Upper lobe of right lung (tissue), 1 donor: ENCODE data around the gene HDDC3. TPM values are rescaled to one million over a fixed set of nuclear protein-coding genes. Genes with fewer than 3 reads are reported as not detected.

Experiments
- ATAC-seq: fragments of 200-7000 bp; cut with Tn5 transposase; one replicate; pipeline ENCODE4 v1.9.1; 2020; ENCODE audit warnings: mild to moderate bottlenecking, moderate library complexity
- DNase-seq: peaks from one replicate; pipeline ENCODE4 v3.0.0-alpha.2; 2020
- H3K27ac ChIP-seq: fragments of 200-600 bp; one replicate; pipeline ENCODE4 v1.8.0; 2022
- H3K27me3 ChIP-seq: fragments of 200-600 bp; one replicate; pipeline ENCODE4 v1.8.0; 2022; ENCODE audit warnings: mild to moderate bottlenecking
- H3K36me3 ChIP-seq: fragments of 200-600 bp; one replicate; pipeline ENCODE4 v1.8.0; 2022
- H3K4me1 ChIP-seq: fragments of 200-600 bp; one replicate; pipeline ENCODE4 v1.8.0; 2022
- H3K4me3 ChIP-seq: fragments of 200-600 bp; one replicate; pipeline ENCODE4 v1.8.0; 2022; ENCODE audit warnings: mild to moderate bottlenecking
- H3K9me3 ChIP-seq: fragments of 200-600 bp; one replicate; pipeline ENCODE4 v1.8.0; 2022
- CTCF ChIP-seq: fragments of 200-600 bp; IDR thresholded peaks from one replicate; pipeline ENCODE4 v1.8.0; 2022; ENCODE audit warnings: antibody characterized with exemption
- intact Hi-C: fragments of 100-400 bp; cut with DNase I; formaldehyde crosslinking; loops from one replicate; pipeline ENCODE4 v1.11.0; 2022
- total RNA-seq: library from RNA; stranded (reverse); fragmentation: NEBNext Ultra II Directional; extraction: Animal tissue kit (Norgen Biotek cat#: 25700); gene quantifications from one replicate; pipeline ENCODE4 v1.2.1, GENCODE V29; 2021
- donor health status: DM: no; HTN: yes; CAD: no; lungs with severe emphysema.

The HDDC3 gene
- total RNA-seq, 1 donor from 2014 or later, result 12.4 TPM

GRCh38 chr15:90960298-90961091, 28.1 kb upstream of the HDDC3 start:
- no peak for ATAC-seq
- intact Hi-C loops, result no loop called here

GRCh38 chr15:90959894-90960293, 27.5 kb upstream of the HDDC3 start:
- Histone ChIP-seq H3K27ac (no peak overlapping the region), H3K4me3 (no peak overlapping the region), H3K27me3 (no peaks in the 10 kb centered on the region), H3K4me1 (peaks cover 17% of the 10 kb centered on the region), H3K36me3 (peaks cover 22% of the 10 kb centered on the region), H3K9me3 (no peaks in the 10 kb centered on the region)
- DNase-seq (no peak), ATAC-seq (no peak)
- no peak for TF ChIP-seq CTCF
- intact Hi-C loops, result no loop called here

More at GRCh38 chr15:90960298-90961091, 28.1 kb upstream of the HDDC3 start:
- Histone ChIP-seq H3K9me3 (no peaks in the 10 kb centered on the region), H3K36me3 (peaks cover 22% of the 10 kb centered on the region), H3K27me3 (no peaks in the 10 kb centered on the region), H3K4me3 (no peak overlapping the region), H3K27ac (no peak overlapping the region), H3K4me1 (peaks cover 14% of the 10 kb centered on the region)
- no peak for DNase-seq
- TF ChIP-seq CTCF, result no peak

GRCh38 chr15:90959028-90959595, 26.8 kb upstream of the HDDC3 start:
- TF ChIP-seq CTCF, result no peak
- Histone ChIP-seq H3K4me1 (peaks cover 21% of the 10 kb centered on the region), H3K9me3 (no peaks in the 10 kb centered on the region), H3K4me3 (no peak overlapping the region), H3K36me3 (peaks cover 22% of the 10 kb centered on the region), H3K27me3 (no peaks in the 10 kb centered on the region), H3K27ac (no peak overlapping the region)
- ATAC-seq (no peak), DNase-seq (no peak)
- intact Hi-C loops, result no loop called here

GRCh38 chr15:90957791-90958190, 25.4 kb upstream of the HDDC3 start:
- Histone ChIP-seq H3K9me3 (no peaks in the 10 kb centered on the region), H3K27ac (no peak overlapping the region), H3K4me3 (no peak overlapping the region), H3K4me1 (peaks cover 21% of the 10 kb centered on the region), H3K36me3 (peaks cover 22% of the 10 kb centered on the region), H3K27me3 (no peaks in the 10 kb centered on the region)
- ATAC-seq (no peak), DNase-seq (no peak)
- intact Hi-C loops, result no loop called here
- no peak for TF ChIP-seq CTCF

GRCh38 chr15:90957031-90957790, 24.9 kb upstream of the HDDC3 start:
- no peak overlapping the region for H3K27ac ChIP-seq
- no peaks in the 10 kb centered on the region for H3K9me3 ChIP-seq
- ATAC-seq, result peak; percentile 5
- intact Hi-C loops, result no loop called here
- TF ChIP-seq CTCF, result no peak
- peaks cover 21% of the 10 kb centered on the region for H3K4me1 ChIP-seq
- H3K36me3 ChIP-seq, result peaks cover 28% of the 10 kb centered on the region
- no peaks in the 10 kb centered on the region for H3K27me3 ChIP-seq
- no peak for DNase-seq
- H3K4me3 ChIP-seq, result peak overlapping the region; percentile 66
